A549 (cell line): ENCODE measurements around the gene SMIM35. TPM values are rescaled to one million over a fixed set of nuclear protein-coding genes. Genes with fewer than 3 reads are reported as not detected.

Experiments used
- ATAC-seq, 2 experiments: fragments of 200-7000 bp in 1 of 2; fragments of >200 bp in 1 of 2; cut with Nextera tagmentation in 1 of 2; cut with Tn5 transposase in 1 of 2; 3 replicates each; pipeline versions ENCODE4 v1.8.0 to v1.9.1; 2018 to 2020; ENCODE audit warnings: mild to moderate bottlenecking in 1 of 2, moderate library complexity in 1 of 2
- CTCF ChIA-PET: fragments of 300-600 bp; sonication (Branson Sonifier 250); formaldehyde crosslinking; extraction: SDS; loops from one replicate; lab custom pipeline; 2021; ENCODE audit warnings: antibody characterized with exemption, inconsistent platforms; lab: Yijun Ruan, JAX
- POLR2A ChIA-PET: fragments of 350-600 bp; formaldehyde crosslinking; extraction: SDS; loops from one replicate; lab custom pipeline; 2021; ENCODE audit warnings: antibody characterized with exemption, inconsistent platforms; lab: Yijun Ruan, JAX
- DNase-seq, 2 experiments: peaks; one replicate each; pipeline versions ENCODE4 v3.0.0 to v3.0.0-alpha.2; 2011 to 2016; ENCODE audit warnings: low read depth in 1 of 2, low spot score in 1 of 2
- FAIRE-seq: peaks from 2 replicates; lab custom pipeline; 2011; peaks lifted over from hg19 to GRCh38; lab: Jason Lieb, UNC
- H3K27ac ChIP-seq, 2 experiments: fragments of >200 bp; sonication (Bioruptor Twin); formaldehyde crosslinking; 3 replicates each; pipeline ENCODE4 v1.5.1; 2016 to 2017
- H3K4me1 ChIP-seq: fragments of >200 bp; sonication (Bioruptor Twin); formaldehyde crosslinking; 3 replicates; pipeline ENCODE4 v1.6.1; 2016
- H3K4me2 ChIP-seq: fragments of >200 bp; sonication (Bioruptor Twin); formaldehyde crosslinking; 3 replicates; pipeline ENCODE4 v1.6.1; 2016
- H3K4me3 ChIP-seq: fragments of >200 bp; sonication (Bioruptor Twin); formaldehyde crosslinking; 3 replicates; pipeline ENCODE4 v1.5.1; 2016
- H3K9me3 ChIP-seq: fragments of >200 bp; sonication (Bioruptor Twin); formaldehyde crosslinking; 3 replicates; pipeline ENCODE4 v1.6.1; 2016
- BHLHE40 ChIP-seq: IDR thresholded peaks from 2 replicates; pipeline ENCODE4 v1.6.1; 2012; ENCODE audit warnings: low read depth, low read length, inconsistent platforms
- CTCF ChIP-seq: fragments of >200 bp; sonication (Bioruptor Twin); formaldehyde crosslinking; IDR thresholded peaks from 3 replicates; pipeline ENCODE4 v1.5.1; 2016
- EP300 ChIP-seq, 2 experiments: fragments of >200 bp; sonication (Bioruptor Twin); formaldehyde crosslinking; IDR thresholded peaks; 2 replicates in 1 of 2; 3 replicates in 1 of 2; pipeline ENCODE4 v1.6.1; 2016 to 2017
- FOXS1 ChIP-seq: fragments of 250-450 bp; sonication (Bioruptor Pico); IDR thresholded peaks from 2 replicates; pipeline ENCODE4 v1.5.0; 2020; ENCODE audit warnings: mild to moderate bottlenecking, moderate library complexity
- HEYL ChIP-seq: fragments of 250-450 bp; sonication (Bioruptor Pico); IDR thresholded peaks from 2 replicates; pipeline ENCODE4 v1.8.0; 2021; ENCODE audit warnings: mild to moderate bottlenecking, moderate library complexity
- HMGXB4 ChIP-seq: fragments of 250-450 bp; sonication (Bioruptor Pico); IDR thresholded peaks from 2 replicates; pipeline ENCODE4 v1.5.0; 2021; ENCODE audit warnings: mild to moderate bottlenecking, moderate library complexity, borderline replicate concordance
- JUN ChIP-seq, 2 experiments: fragments of >200 bp; sonication (Bioruptor Twin); formaldehyde crosslinking; IDR thresholded peaks; 2 replicates in 1 of 2; 3 replicates in 1 of 2; pipeline ENCODE4 v1.6.1; 2016 to 2017
- MAFK ChIP-seq: fragments of 450-650 bp; IDR thresholded peaks from 2 replicates; pipeline ENCODE4 v1.6.1; 2014; ENCODE audit not compliant: partially characterized antibody
- NPAS2 ChIP-seq: fragments of 250-450 bp; sonication (Bioruptor Pico); IDR thresholded peaks from 2 replicates; pipeline ENCODE4 v1.8.0; 2022; ENCODE audit warnings: mild to moderate bottlenecking, moderate library complexity, borderline replicate concordance
- POLR2AphosphoS2 ChIP-seq: conservative IDR thresholded peaks from 2 replicates; pipeline ENCODE4 v1.6.1; 2012; ENCODE audit warnings: low read length, improper control_type of control experiment, inconsistent platforms
- RARB ChIP-seq: fragments of 250-450 bp; sonication (Bioruptor Pico); IDR thresholded peaks from 2 replicates; pipeline ENCODE4 v1.8.0; 2021; ENCODE audit warnings: mild to moderate bottlenecking, moderate library complexity
- REST ChIP-seq: fragments of 200-600 bp; sonication (generic); IDR thresholded peaks from 2 replicates; pipeline ENCODE4 v1.6.1; 2016; ENCODE audit warnings: antibody characterized with exemption, mild to moderate bottlenecking, moderate library complexity
- RFX5 ChIP-seq: fragments of 450-650 bp; IDR thresholded peaks from 2 replicates; pipeline ENCODE4 v1.7.1; 2014; ENCODE audit warnings: antibody characterized with exemption, mild to moderate bottlenecking, moderate library complexity
- TP53 ChIP-seq: fragments of 250-450 bp; sonication (Bioruptor Pico); IDR thresholded peaks from 2 replicates; pipeline ENCODE4 v1.5.0; 2021; ENCODE audit warnings: mild to moderate bottlenecking, moderate library complexity
- USF2 ChIP-seq: fragments of 450-650 bp; IDR thresholded peaks from 2 replicates; pipeline ENCODE4 v1.6.1; 2014; ENCODE audit warnings: antibody characterized with exemption
- WGBS: methylation state at CpG from one replicate; pipeline ENCODE4 v1.1.6; 2017; ENCODE audit errors: missing lambda C conversion rate; 5-methylcytosine and 5-hydroxymethylcytosine counted together
- polyA plus RNA-seq, 4 experiments: library from polyadenylated mRNA; depleted of rRNA in 3 of 4; stranded (reverse); fragments of >200 nt; fragmentation: RNase III in 1 of 4; extraction: RNeasy Plus Mini Kit Qiagen cat#74134 plus additional on column Dnase treatment in 1 of 4; gene quantifications; 2 replicates in 3 of 4; 3 replicates in 1 of 4; pipeline ENCODE4 v1.2.3, GENCODE V29; 2011 to 2017
- TF ChIP-seq, protein P1 (sequence below): IDR thresholded peaks from 2 replicates; pipeline ENCODE4 v1.6.1; 2012

SMIM35 gene
- polyA plus RNA-seq, 2 of the 4 experiments (the other 2 are of a cell fraction): not detected

GRCh38 chr11:117996058-117996457 is 90.7 kb downstream of the SMIM35 start (continued):
- TF ChIP-seq JUN (IDR thresholded peaks at IDR 0.05) (no peak), BHLHE40 (no peak), FOXS1 (CRISPR knock-in tag) (no peak)
- TF ChIP-seq, all 56 proteins: peak for 0

DNA sequence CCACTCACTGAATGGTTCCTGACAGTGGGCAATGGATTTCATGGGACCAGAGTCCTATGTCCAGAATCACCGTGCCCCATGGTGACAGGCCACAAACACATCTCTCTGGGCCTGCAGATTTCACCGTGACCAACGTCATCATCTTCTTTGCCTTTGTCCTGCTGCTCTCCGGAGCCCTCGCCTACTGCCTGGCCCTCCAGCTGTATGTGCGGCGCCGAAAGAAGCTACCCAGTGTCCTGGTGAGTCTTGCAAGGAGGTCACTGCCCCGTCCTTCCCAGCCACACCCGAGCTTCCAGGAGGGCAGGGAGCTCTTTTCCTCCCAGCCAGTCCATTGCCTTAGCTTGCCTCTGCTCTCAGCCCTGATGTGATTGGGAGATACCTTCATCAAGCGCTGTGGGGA is 91.3 kb downstream of the SMIM35 start:
- Histone ChIP-seq H3K4me3 (no peak overlapping the region), H3K4me2 (no peak overlapping the region), H3K9me3 (no peaks in the 10 kb centered on the region), H3K4me1 (no peaks in the 10 kb centered on the region), H3K27ac (no peak overlapping the region)
- 70% methylated on average over 10 of the region's 11 CpGs for WGBS
- ChIA-PET CTCF (interaction anchor here (1.4 kb wide), 1 partner anchor 58 kb away, joined by 4 read pairs; no protein-coding TSS in a partner anchor), POLR2A (no interaction called here)
- TF ChIP-seq RFX5: no peak
- no peak for TF ChIP-seq REST
- TF ChIP-seq USF2: no peak
- TF ChIP-seq NPAS2 (CRISPR knock-in tag): no peak
- no peak for TF ChIP-seq TP53 (CRISPR knock-in tag)
- TF ChIP-seq HEYL (CRISPR knock-in tag): no peak
- no peak for TF ChIP-seq EP300 (IDR thresholded peaks at IDR 0.05)
- no peak for TF ChIP-seq MAFK
- no peak for DNase-seq
- no peak for FAIRE-seq
- ATAC-seq: no peak

GRCh38 chr11:117993988-117994745 is 92.6 kb downstream of the SMIM35 start:
- no peak overlapping the region for H3K4me2 ChIP-seq
- DNase-seq (no peak), ATAC-seq (no peak), FAIRE-seq (no peak)
- CTCF ChIA-PET: interaction anchor here (1.2 to 1.3 kb wide), 2 partner anchors 13 to 47 kb away, joined by 3 read pairs; no protein-coding TSS in a partner anchor
- TF ChIP-seq POLR2AphosphoS2 (no peak), HMGXB4 (no peak), CTCF (no peak), HEYL (CRISPR knock-in tag) (no peak), RARB (CRISPR knock-in tag) (no peak)
- TF ChIP-seq, protein P1, sequence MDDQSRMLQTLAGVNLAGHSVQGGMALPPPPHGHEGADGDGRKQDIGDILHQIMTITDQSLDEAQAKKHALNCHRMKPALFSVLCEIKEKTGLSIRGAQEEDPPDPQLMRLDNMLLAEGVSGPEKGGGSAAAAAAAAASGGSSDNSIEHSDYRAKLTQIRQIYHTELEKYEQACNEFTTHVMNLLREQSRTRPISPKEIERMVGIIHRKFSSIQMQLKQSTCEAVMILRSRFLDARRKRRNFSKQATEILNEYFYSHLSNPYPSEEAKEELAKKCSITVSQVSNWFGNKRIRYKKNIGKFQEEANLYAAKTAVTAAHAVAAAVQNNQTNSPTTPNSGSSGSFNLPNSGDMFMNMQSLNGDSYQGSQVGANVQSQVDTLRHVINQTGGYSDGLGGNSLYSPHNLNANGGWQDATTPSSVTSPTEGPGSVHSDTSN: no peak
- WGBS: 73% methylated on average over 8 of the region's 9 CpGs
- POLR2A ChIA-PET: no interaction called here
- H3K4me3 ChIP-seq: no peak overlapping the region
- no peak overlapping the region for H3K27ac ChIP-seq
- H3K9me3 ChIP-seq: no peaks in the 10 kb centered on the region
- H3K4me1 ChIP-seq: no peaks in the 10 kb centered on the region
